H1 (cell line): ENCODE data around the gene TRMT44. TPM values are rescaled to one million over a fixed set of nuclear protein-coding genes. Genes with fewer than 3 reads are reported as not detected.

Source experiments
- CTCF ChIA-PET: fragments of 300-600 bp; sonication (Branson Sonifier 250); formaldehyde crosslinking; loops from one replicate; lab custom pipeline; 2021; ENCODE audit not compliant: partially characterized antibody; lab: Charles Lee
- POLR2A ChIA-PET: fragments of 300-600 bp; sonication (Branson Sonifier 250); formaldehyde crosslinking; loops from one replicate; lab custom pipeline; 2021; ENCODE audit warnings: inconsistent platforms; ENCODE audit not compliant: partially characterized antibody; lab: Charles Lee
- DNase-seq, 2 experiments: peaks; one replicate each; pipeline versions ENCODE4 v3.0.0 to v3.0.0-alpha.2; 2010 to 2022; ENCODE audit warnings: low spot score in 2 of 2, low read depth in 1 of 2, mixed read lengths in 1 of 2
- FAIRE-seq: peaks from 2 replicates; lab custom pipeline; 2011; peaks lifted over from hg19 to GRCh38; lab: Jason Lieb, UNC
- H2AFZ ChIP-seq: 2 replicates; pipeline ENCODE4 v1.8.1; 2012; ENCODE audit warnings: low read length, inconsistent platforms
- H2AK5ac ChIP-seq: 2 replicates; pipeline ENCODE4 v1.6.1; 2013; ENCODE audit warnings: low read depth, low read length
- H2BK120ac ChIP-seq: replicated peaks from 2 replicates; pipeline ENCODE3; 2013; ENCODE audit warnings: low read depth, low read length, inconsistent platforms
- H2BK12ac ChIP-seq: 2 replicates; pipeline ENCODE4 v1.6.1; 2013; ENCODE audit warnings: low read depth, low read length
- H2BK15ac ChIP-seq: 2 replicates; pipeline ENCODE4 v1.6.1; 2013; ENCODE audit warnings: low read length
- H2BK20ac ChIP-seq: 2 replicates; pipeline ENCODE4 v1.6.1; 2013; ENCODE audit warnings: low read length
- H2BK5ac ChIP-seq: 2 replicates; pipeline ENCODE4 v1.6.1; 2013; ENCODE audit warnings: low read depth, low read length
- H3K14ac ChIP-seq: 2 replicates; pipeline ENCODE4 v1.6.1; 2013; ENCODE audit warnings: inconsistent platforms; ENCODE audit not compliant: insufficient read length
- H3K18ac ChIP-seq: 2 replicates; pipeline ENCODE4 v1.6.1; 2013; ENCODE audit warnings: low read length; ENCODE audit errors: extremely low read depth
- H3K23ac ChIP-seq: 2 replicates; pipeline ENCODE4 v1.6.1; 2013; ENCODE audit warnings: inconsistent platforms; ENCODE audit not compliant: insufficient read length
- H3K23me2 ChIP-seq: 2 replicates; pipeline ENCODE4 v1.6.1; 2013; ENCODE audit warnings: low read depth, low read length
- H3K27ac ChIP-seq: 2 replicates; pipeline ENCODE4 v1.6.1; 2011; ENCODE audit warnings: low read depth, low read length, inconsistent platforms
- H3K27me3 ChIP-seq, 4 experiments: replicated peaks in 1 of 4; 1 replicate in 1 of 4; 2 replicates in 3 of 4; pipeline versions ENCODE4 v1.6.1 to v1.8.1; 2011 to 2013; ENCODE audit warnings: low read length in 3 of 4, mild to moderate bottlenecking in 3 of 4, inconsistent platforms in 2 of 4, mixed read lengths in 2 of 4, moderate library complexity in 1 of 4; ENCODE audit not compliant: control insufficient read depth in 3 of 4, insufficient read depth in 3 of 4; ENCODE audit errors: extremely low read depth in 1 of 4
- H3K36me3 ChIP-seq, 4 experiments: 2 replicates each; pipeline versions ENCODE4 v1.6.1 to v1.8.1; 2011 to 2013; ENCODE audit warnings: mild to moderate bottlenecking in 4 of 4, low read length in 3 of 4, moderate library complexity in 2 of 4, control low read depth in 1 of 4, inconsistent platforms in 1 of 4; ENCODE audit not compliant: insufficient read depth in 4 of 4, control insufficient read depth in 2 of 4
- H3K4ac ChIP-seq: replicated peaks from 2 replicates; pipeline ENCODE3; 2013; ENCODE audit warnings: low read length, low read depth, mixed read lengths, inconsistent platforms; ENCODE audit not compliant: insufficient read length
- H3K4me1 ChIP-seq, 4 experiments: replicated peaks in 1 of 4; 1 replicate in 1 of 4; 2 replicates in 3 of 4; pipeline versions ENCODE4 v1.6.1 to v1.8.1; 2011 to 2013; ENCODE audit warnings: low read length in 3 of 4, inconsistent platforms in 2 of 4, mixed read lengths in 1 of 4; ENCODE audit not compliant: insufficient read depth in 4 of 4, control insufficient read depth in 3 of 4
- H3K4me2 ChIP-seq, 2 experiments: 2 replicates each; pipeline versions ENCODE4 v1.6.1 to v1.8.1; 2011 to 2013; ENCODE audit warnings: low read depth in 2 of 2, low read length in 2 of 2, control low read depth in 1 of 2, inconsistent platforms in 1 of 2, mild to moderate bottlenecking in 1 of 2; ENCODE audit not compliant: insufficient read depth in 1 of 2
- H3K4me3 ChIP-seq, 4 experiments: fragments of 200-600, 300-600 bp in 1 of 4; sonication (generic), shearing (Covaris generic), sonication (Bioruptor Twin) in 1 of 4; 2 replicates each; pipeline versions ENCODE4 v1.5.1 to v1.8.1; 2011 to 2016; ENCODE audit warnings: low read length in 4 of 4, low read depth in 3 of 4, control low read depth in 2 of 4, inconsistent platforms in 2 of 4, mild to moderate bottlenecking in 2 of 4, mixed read lengths in 1 of 4, moderate library complexity in 1 of 4; ENCODE audit not compliant: insufficient read depth in 2 of 4; ENCODE audit errors: extremely low read depth in 1 of 4
- H3K56ac ChIP-seq: replicated peaks from 2 replicates; pipeline ENCODE3; 2013; ENCODE audit warnings: low read depth, mild to moderate bottlenecking, mixed read lengths, low read length, inconsistent platforms; ENCODE audit not compliant: insufficient read length
- H3K79me1 ChIP-seq: 2 replicates; pipeline ENCODE4 v1.6.1; 2013; ENCODE audit warnings: low read depth, low read length, control low read depth
- H3K79me2 ChIP-seq, 2 experiments: 2 replicates each; pipeline versions ENCODE4 v1.6.1 to v1.8.1; 2012 to 2013; ENCODE audit warnings: low read length in 2 of 2, mild to moderate bottlenecking in 2 of 2, inconsistent platforms in 1 of 2; ENCODE audit not compliant: insufficient read depth in 2 of 2, control insufficient read depth in 1 of 2
- H3K9ac ChIP-seq, 4 experiments: replicated peaks in 1 of 4; 1 replicate in 1 of 4; 2 replicates in 3 of 4; pipeline versions ENCODE4 v1.6.1 to v1.8.1; 2011 to 2013; ENCODE audit warnings: low read depth in 3 of 4, low read length in 3 of 4, control low read depth in 2 of 4, mild to moderate bottlenecking in 2 of 4, moderate library complexity in 2 of 4, inconsistent platforms in 1 of 4; ENCODE audit errors: extremely low read depth in 1 of 4
- H3K9me3 ChIP-seq, 2 experiments: 2 replicates each; pipeline versions ENCODE4 v1.6.1 to v1.8.1; 2012 to 2013; ENCODE audit warnings: mild to moderate bottlenecking in 2 of 2, moderate library complexity in 2 of 2, control low read depth in 1 of 2, inconsistent platforms in 1 of 2, low read depth in 1 of 2, low read length in 1 of 2, mixed read lengths in 1 of 2; ENCODE audit not compliant: insufficient read depth in 2 of 2
- H4K20me1 ChIP-seq, 2 experiments: replicated peaks in 1 of 2; 2 replicates each; pipeline versions ENCODE3 to v1.8.1; 2011 to 2013; ENCODE audit warnings: inconsistent platforms in 2 of 2, low read length in 2 of 2, mild to moderate bottlenecking in 1 of 2; ENCODE audit not compliant: insufficient read depth in 2 of 2, control insufficient read depth in 1 of 2
- H4K5ac ChIP-seq: 2 replicates; pipeline ENCODE4 v1.6.1; 2013; ENCODE audit warnings: low read length, low read depth, mixed read lengths, inconsistent platforms; ENCODE audit not compliant: insufficient read length
- H4K8ac ChIP-seq: 2 replicates; pipeline ENCODE4 v1.8.0; 2013; ENCODE audit warnings: mild to moderate bottlenecking, moderate library complexity, low read length, inconsistent platforms; ENCODE audit not compliant: insufficient read depth; ENCODE audit errors: extremely low read depth
- H4K91ac ChIP-seq: replicated peaks from 2 replicates; pipeline ENCODE3; 2013; ENCODE audit warnings: low read length, mixed read lengths, inconsistent platforms; ENCODE audit not compliant: insufficient read length
- ASH2L ChIP-seq: fragments of 200-600, 300-600 bp; sonication (generic); IDR thresholded peaks from one replicate; pipeline ENCODE4 v1.7.1; 2017; ENCODE audit warnings: low read length
- BRCA1 ChIP-seq: IDR thresholded peaks from 2 replicates; pipeline ENCODE4 v1.6.1; 2012; ENCODE audit warnings: low read depth, low read length, improper control_type of control experiment
- CBX8 ChIP-seq: fragments of 300-800, 300-1000 bp; sonication (generic); IDR thresholded peaks from 2 replicates; pipeline ENCODE4 v1.7.1; 2016; ENCODE audit warnings: low read depth, low read length, borderline replicate concordance
- CHD2 ChIP-seq: IDR thresholded peaks from 2 replicates; pipeline ENCODE4 v1.6.1; 2012; ENCODE audit warnings: low read length, improper control_type of control experiment
- KDM4A ChIP-seq: IDR thresholded peaks from one replicate; pipeline ENCODE4 v1.7.1; 2012; ENCODE audit warnings: low read depth, mild to moderate bottlenecking, moderate library complexity, low read length, inconsistent platforms; ENCODE audit not compliant: severe bottlenecking
- NRF1 ChIP-seq: IDR thresholded peaks from 2 replicates; pipeline ENCODE4 v1.6.1; 2011; ENCODE audit warnings: mild to moderate bottlenecking, low read depth, low read length, improper control_type of control experiment
- POLR2A ChIP-seq, 2 experiments: IDR thresholded peaks; 1 replicate in 1 of 2; 2 replicates in 1 of 2; pipeline ENCODE4 v1.6.1; 2011; ENCODE audit warnings: low read depth in 2 of 2, low read length in 2 of 2, mild to moderate bottlenecking in 2 of 2; ENCODE audit errors: control extremely low read depth in 1 of 2
- POU5F1 ChIP-seq: IDR thresholded peaks from 2 replicates; pipeline ENCODE4 v1.6.1; 2011; ENCODE audit warnings: low read depth, mild to moderate bottlenecking, low read length, moderate library complexity
- RXRA ChIP-seq: IDR thresholded peaks from 2 replicates; pipeline ENCODE4 v1.6.1; 2011; ENCODE audit warnings: low read depth, mild to moderate bottlenecking, low read length, moderate library complexity; ENCODE audit not compliant: insufficient read depth
- SAP30 ChIP-seq: fragments of 300-600 bp; sonication (generic); IDR thresholded peaks from 2 replicates; pipeline ENCODE4 v1.7.1; 2012; ENCODE audit warnings: low read length, moderate library complexity, mild to moderate bottlenecking, inconsistent platforms; ENCODE audit not compliant: insufficient read depth, insufficient replicate concordance
- SIN3A ChIP-seq, 2 experiments: IDR thresholded peaks in 1 of 2; conservative IDR thresholded peaks in 1 of 2; 2 replicates each; pipeline ENCODE4 v1.6.1; 2011 to 2012; ENCODE audit warnings: low read length in 2 of 2, improper control_type of control experiment in 1 of 2, low read depth in 1 of 2, mild to moderate bottlenecking in 1 of 2
- TAF1 ChIP-seq: IDR thresholded peaks from 2 replicates; pipeline ENCODE4 v1.6.1; 2011; ENCODE audit warnings: mild to moderate bottlenecking, low read depth, low read length
- TEAD4 ChIP-seq: IDR thresholded peaks from 2 replicates; pipeline ENCODE4 v1.6.1; 2012; ENCODE audit warnings: low read depth, low read length, inconsistent platforms, mixed read lengths
- ZNF274 ChIP-seq: IDR thresholded peaks from 2 replicates; pipeline ENCODE4 v1.7.0; 2012; ENCODE audit warnings: low read length, borderline replicate concordance; ENCODE audit errors: extremely low read depth
- WGBS, 2 experiments: shearing (Covaris generic) in 1 of 2; methylation state at CpG; one replicate each; pipeline versions ENCODE4 v1.1.6 to v1.1.7; 2013 to 2015; ENCODE audit warnings: low lambda C conversion rate in 2 of 2, mixed read lengths in 2 of 2, inconsistent platforms in 1 of 2, low coverage in 1 of 2, missing lambda C conversion rate in 1 of 2; ENCODE audit not compliant: insufficient replicate concordance in 2 of 2, insufficient coverage in 1 of 2, insufficient read length in 1 of 2; ENCODE audit errors: extremely low coverage in 1 of 2, missing lambda C conversion rate in 1 of 2; 5-methylcytosine and 5-hydroxymethylcytosine counted together
- polyA plus RNA-seq, 7 experiments: library from polyadenylated mRNA; depleted of rRNA in 3 of 7; stranded (reverse) in 5 of 7; unstranded in 2 of 7; fragments of >200 nt in 5 of 7; fragments of 200-250 nt in 2 of 7; gene quantifications; 1 replicate in 5 of 7; 2 replicates in 1 of 7; 4 replicates in 1 of 7; pipeline versions ENCODE4 v1.2.1 to v1.2.3, GENCODE V29; 2011 to 2013; ENCODE audit warnings: missing spikeins in 2 of 7, mixed read lengths in 2 of 7
- total RNA-seq: library from RNA; stranded (reverse); fragmentation: NEBNext Ultra II Directional; extraction: Animal tissue kit (Norgen Biotek cat#: 25700); gene quantifications from 2 replicates; pipeline ENCODE4 v1.2.1, GENCODE V29; 2021

The TRMT44 gene
- total and polyA plus RNA-seq, 2 of the 8 experiments (the other 6 are each of a cell fraction or from before 2014, with no cell fraction given) = 8.6 to 23.9 TPM

GRCh38 chr4:8412288-8412687 is 28.3 kb upstream of the TRMT44 start:
- H3K27ac ChIP-seq = no peak overlapping the region
- no peak overlapping the region for H2BK5ac ChIP-seq
- no peak overlapping the region for H3K4ac ChIP-seq
- no peak overlapping the region for H2BK120ac ChIP-seq
- no peak overlapping the region for H4K91ac ChIP-seq
- H3K36me3 ChIP-seq = no peaks in the 10 kb centered on the region
- H2BK15ac ChIP-seq = no peak overlapping the region
- H3K9ac ChIP-seq = no peak overlapping the region
- H3K14ac ChIP-seq = no peak overlapping the region
- no peak overlapping the region for H3K4me3 ChIP-seq
- WGBS, 2 experiments = 85% methylated on average over 5 of the region's 5 CpGs; no CpG with 5 or more reads in 1 of the 2 experiments
- CTCF ChIA-PET = interaction anchor here (2.2 to 2.9 kb wide), 3 partner anchors 16 to 176 kb away, joined by 5 to 18 read pairs (median 8); no protein-coding TSS in a partner anchor
- H3K4me2 ChIP-seq = no peak overlapping the region
- no peaks in the 10 kb centered on the region for H3K27me3 ChIP-seq
- H3K23me2 ChIP-seq = no peaks in the 10 kb centered on the region
- POLR2A ChIA-PET = no interaction called here
- no peak overlapping the region for H2AK5ac ChIP-seq
- H3K18ac ChIP-seq = no peak overlapping the region
- H4K5ac ChIP-seq = no peak overlapping the region
- no peak overlapping the region for H3K23ac ChIP-seq
- no peak overlapping the region for H2BK12ac ChIP-seq
- H3K9me3 ChIP-seq = no peaks in the 10 kb centered on the region
- H2BK20ac ChIP-seq = no peak overlapping the region
- H4K20me1 ChIP-seq = peaks cover 0 to 3% of the 10 kb centered on the region in 2 experiments
- H2AFZ ChIP-seq = no peak overlapping the region
- no peak overlapping the region for H3K56ac ChIP-seq
- H4K8ac ChIP-seq = no peak overlapping the region
- no peaks in the 10 kb centered on the region for H3K79me2 ChIP-seq
- no peaks in the 10 kb centered on the region for H3K79me1 ChIP-seq
- no peak for DNase-seq
- peaks cover 0 to 5% (median 4%) of the 10 kb centered on the region in 4 experiments; a peak in 6 of 7 replicates for H3K4me1 ChIP-seq
- FAIRE-seq = no peak
- TF ChIP-seq KDM4A = no peak
- no peak for TF ChIP-seq NRF1
- no peak for TF ChIP-seq SIN3A (conservative IDR thresholded peaks at IDR 0.05 in 1 of 2, IDR thresholded peaks at IDR 0.05 in 1 of 2; ENCODE audit: low read depth in 1 of 2, low read length in 2 of 2)
- no peak for TF ChIP-seq TAF1
- TF ChIP-seq CHD2 = no peak
- no peak for TF ChIP-seq ZNF274
- TF ChIP-seq TEAD4 = no peak
- TF ChIP-seq POU5F1 = no peak
- TF ChIP-seq SAP30 = no peak
- no peak for TF ChIP-seq ASH2L
- no peak for TF ChIP-seq BRCA1
- TF ChIP-seq CBX8 = no peak
- no peak for TF ChIP-seq POLR2A (IDR thresholded peaks at IDR 0.05; ENCODE audit: control extremely low read depth in 1 of 2, low read depth in 2 of 2, low read length in 2 of 2)
- no peak for TF ChIP-seq RXRA
